D721Med (cell line): ENCODE measurements around the gene OTUD5.

Experiments used
- DNase-seq: peaks from one replicate; pipeline ENCODE4 v3.0.0; 2011; ENCODE audit warnings: low spot score; ENCODE audit not compliant: insufficient read length
- FAIRE-seq: peaks from 2 replicates; lab custom pipeline; 2011; peaks lifted over from hg19 to GRCh38; lab: Jason Lieb, UNC
- TF ChIP-seq, protein P1 (sequence below): IDR thresholded peaks from 2 replicates; pipeline ENCODE4 v1.5.1; 2012; ENCODE audit warnings: mild to moderate bottlenecking, control low read depth; ENCODE audit not compliant: insufficient read depth; ENCODE audit errors: missing control alignments

OTUD5 gene

DNA sequence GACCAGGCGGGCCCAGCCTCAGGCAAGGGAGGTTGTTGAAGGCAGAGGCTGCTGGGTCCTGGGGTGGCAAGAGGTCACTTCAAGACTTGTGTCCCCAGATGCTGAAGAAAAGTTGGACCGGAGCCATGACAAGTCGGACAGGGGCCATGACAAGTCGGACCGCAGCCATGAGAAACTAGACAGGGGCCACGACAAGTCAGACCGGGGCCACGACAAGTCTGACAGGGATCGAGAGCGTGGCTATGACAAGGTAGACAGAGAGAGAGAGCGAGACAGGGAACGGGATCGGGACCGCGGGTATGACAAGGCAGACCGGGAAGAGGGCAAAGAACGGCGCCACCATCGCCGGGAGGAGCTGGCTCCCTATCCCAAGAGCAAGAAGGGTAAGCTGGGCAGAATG, 55.3 kb downstream of the OTUD5 start:
- DNase-seq (no peak), FAIRE-seq (no peak)
- TF ChIP-seq, protein P1, sequence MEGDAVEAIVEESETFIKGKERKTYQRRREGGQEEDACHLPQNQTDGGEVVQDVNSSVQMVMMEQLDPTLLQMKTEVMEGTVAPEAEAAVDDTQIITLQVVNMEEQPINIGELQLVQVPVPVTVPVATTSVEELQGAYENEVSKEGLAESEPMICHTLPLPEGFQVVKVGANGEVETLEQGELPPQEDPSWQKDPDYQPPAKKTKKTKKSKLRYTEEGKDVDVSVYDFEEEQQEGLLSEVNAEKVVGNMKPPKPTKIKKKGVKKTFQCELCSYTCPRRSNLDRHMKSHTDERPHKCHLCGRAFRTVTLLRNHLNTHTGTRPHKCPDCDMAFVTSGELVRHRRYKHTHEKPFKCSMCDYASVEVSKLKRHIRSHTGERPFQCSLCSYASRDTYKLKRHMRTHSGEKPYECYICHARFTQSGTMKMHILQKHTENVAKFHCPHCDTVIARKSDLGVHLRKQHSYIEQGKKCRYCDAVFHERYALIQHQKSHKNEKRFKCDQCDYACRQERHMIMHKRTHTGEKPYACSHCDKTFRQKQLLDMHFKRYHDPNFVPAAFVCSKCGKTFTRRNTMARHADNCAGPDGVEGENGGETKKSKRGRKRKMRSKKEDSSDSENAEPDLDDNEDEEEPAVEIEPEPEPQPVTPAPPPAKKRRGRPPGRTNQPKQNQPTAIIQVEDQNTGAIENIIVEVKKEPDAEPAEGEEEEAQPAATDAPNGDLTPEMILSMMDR, result no peak

GRCh38 chrX:48901069-48901468, 56.3 kb downstream of the OTUD5 start:
- no peak for FAIRE-seq
- TF ChIP-seq, protein P1, result no peak
- DNase-seq, result no peak

GRCh38 chrX:48899078-48899410, 58.4 kb downstream of the OTUD5 start:
- no peak for DNase-seq
- FAIRE-seq, result no peak
- TF ChIP-seq, protein P1, result no peak

DNA sequence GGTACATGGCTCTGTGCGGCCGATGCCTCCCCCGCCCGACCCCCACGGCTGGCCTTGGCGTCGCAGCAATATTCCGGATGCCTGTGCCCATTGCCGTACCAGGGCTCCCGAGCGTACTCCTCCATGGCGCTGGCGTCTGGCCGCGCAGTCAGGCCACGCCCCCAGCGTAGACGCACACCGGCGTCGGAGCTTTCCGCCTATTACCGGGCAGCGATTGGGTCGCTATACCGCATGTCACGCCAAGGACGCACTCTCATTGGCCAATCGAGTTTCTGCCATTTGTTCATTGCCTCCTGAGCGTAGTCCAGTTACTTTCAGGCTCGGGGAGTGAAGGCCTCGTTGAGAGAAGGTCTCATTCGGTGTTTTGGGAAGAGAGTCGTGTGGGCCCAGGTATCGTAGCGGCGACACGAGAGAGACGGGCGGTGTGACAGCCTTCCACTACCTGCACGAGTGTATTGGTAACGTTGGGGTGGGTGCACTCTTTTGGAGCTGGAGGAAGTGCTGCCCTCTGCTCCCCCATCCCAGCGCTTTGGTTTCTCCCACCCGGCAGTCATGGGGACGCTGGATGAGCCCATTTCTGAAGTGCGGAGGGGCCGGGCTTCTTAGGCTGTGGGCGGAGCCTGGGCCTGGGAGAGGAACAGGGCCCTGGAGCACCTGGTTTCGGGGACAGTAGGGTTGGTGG, 59.6 kb downstream of the OTUD5 start, which contains the start of the genes PQBP1 and TIMM17B:
Gene PQBP1, plus strand, starts transcription at position 306 of the 682 bp plus-strand sequence. CDS start 580 bp downstream, outside the sequence.
Gene TIMM17B, minus strand, starts transcription at position 144 of the 682 bp plus-strand sequence. Its CDS starts 19 bp downstream, at position 125.
- TF ChIP-seq, protein P1, result no peak
- FAIRE-seq (peak; percentile 67), DNase-seq (peak; percentile 67)

- FAIRE-seq (no peak), DNase-seq (no peak)
- TF ChIP-seq, protein P1, result no peak
Observed at GRCh38 chrX:48897157-48897624, 60.2 kb downstream of the OTUD5 start.

GRCh38 chrX:48896611-48897011, 60.8 kb downstream of the OTUD5 start:
- TF ChIP-seq, protein P1, result no peak
- DNase-seq, result no peak
- FAIRE-seq, result no peak

DNA sequence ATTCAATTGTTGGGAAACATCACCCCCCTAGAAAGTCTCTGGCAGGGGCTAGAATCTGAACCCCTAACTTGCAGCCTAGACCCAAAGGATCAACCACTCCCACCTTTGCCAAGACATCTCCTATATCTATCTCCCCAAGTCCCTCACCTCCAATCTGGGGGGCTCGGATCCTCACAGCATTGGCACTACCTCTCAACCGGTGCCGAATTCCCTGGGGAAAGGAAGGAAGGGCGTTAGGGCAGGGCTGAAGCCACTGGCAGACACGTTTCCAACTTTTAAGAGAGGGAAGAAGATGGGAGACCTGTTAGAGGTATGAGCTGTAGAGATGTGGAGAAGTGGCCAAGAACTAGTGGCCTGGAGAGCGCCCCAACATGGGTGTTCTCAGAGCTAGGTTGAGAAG, 62.5 kb downstream of the OTUD5 start:
- FAIRE-seq, result no peak
- TF ChIP-seq, protein P1, result no peak

More for the DNA sequence above, 62.5 kb downstream of the OTUD5 start:
- DNase-seq, result no peak
